NT2/D1 (cell line): Measurements from ENCODE around the gene TRIM47.

Experiments
- DNase-seq: peaks from one replicate; pipeline ENCODE4 v3.0.0-alpha.2; 2011; ENCODE audit warnings: low read depth, low spot score
- H3K27me3 ChIP-seq: 2 replicates; pipeline ENCODE4 v1.6.0; 2011; ENCODE audit warnings: mild to moderate bottlenecking; ENCODE audit not compliant: insufficient read length, insufficient read depth
- H3K36me3 ChIP-seq: 2 replicates; pipeline ENCODE4 v1.6.1; 2011; ENCODE audit warnings: mild to moderate bottlenecking, low read length, mixed read lengths; ENCODE audit not compliant: insufficient read depth, insufficient read length
- H3K4me1 ChIP-seq: 2 replicates; pipeline ENCODE4 v1.5.1; 2011; ENCODE audit not compliant: insufficient read depth, insufficient read length
- H3K4me3 ChIP-seq: 2 replicates; pipeline ENCODE4 v1.5.1; 2011; ENCODE audit warnings: low read depth; ENCODE audit not compliant: insufficient read length
- H3K9ac ChIP-seq: 2 replicates; pipeline ENCODE4 v1.6.0; 2011; ENCODE audit warnings: low read depth; ENCODE audit not compliant: insufficient read length
- H3K9me3 ChIP-seq: 2 replicates; pipeline ENCODE4 v1.5.1; 2011; ENCODE audit warnings: mild to moderate bottlenecking, low read length; ENCODE audit not compliant: insufficient read depth
- SUZ12 ChIP-seq: IDR thresholded peaks from 2 replicates; pipeline ENCODE4 v1.6.1; 2011; ENCODE audit not compliant: insufficient read length, insufficient read depth; ENCODE audit errors: extremely low read depth
- YY1 ChIP-seq: IDR thresholded peaks from 2 replicates; pipeline ENCODE4 v1.6.1; 2011; ENCODE audit not compliant: insufficient read length, insufficient read depth
- ZNF274 ChIP-seq: IDR thresholded peaks from 2 replicates; pipeline ENCODE4 v1.6.1; 2011; ENCODE audit warnings: mild to moderate bottlenecking, low read depth, low read length

Gene TRIM47

GRCh38 chr17:75825748-75826370 lies 52.5 kb downstream of the TRIM47 start:
- no peak for DNase-seq
- no peak overlapping the region for H3K9ac ChIP-seq
- H3K9me3 ChIP-seq, result no peaks in the 10 kb centered on the region
- H3K36me3 ChIP-seq, result peaks cover 66% of the 10 kb centered on the region
- H3K4me3 ChIP-seq, result no peak overlapping the region
- no peaks in the 10 kb centered on the region for H3K27me3 ChIP-seq
- peaks cover 36% of the 10 kb centered on the region for H3K4me1 ChIP-seq
- TF ChIP-seq YY1 (no peak), SUZ12 (no peak), ZNF274 (no peak)

GRCh38 chr17:75825149-75825552 lies 53.2 kb downstream of the TRIM47 start:
- H3K27me3 ChIP-seq, result no peaks in the 10 kb centered on the region
- H3K4me3 ChIP-seq, result no peak overlapping the region
- peaks cover 30% of the 10 kb centered on the region for H3K4me1 ChIP-seq
- H3K9me3 ChIP-seq, result no peaks in the 10 kb centered on the region
- peaks cover 73% of the 10 kb centered on the region for H3K36me3 ChIP-seq
- H3K9ac ChIP-seq, result no peak overlapping the region
- TF ChIP-seq ZNF274 (no peak), YY1 (no peak), SUZ12 (no peak)
- no peak for DNase-seq

GRCh38 chr17:75824666-75825065 lies 53.7 kb downstream of the TRIM47 start:
- Histone ChIP-seq H3K27me3 (no peaks in the 10 kb centered on the region), H3K36me3 (peaks cover 78% of the 10 kb centered on the region)
- no peak for DNase-seq

More at GRCh38 chr17:75824666-75825065, 53.7 kb downstream of the TRIM47 start:
- no peak for TF ChIP-seq SUZ12
- H3K4me3 ChIP-seq, result no peak overlapping the region
- no peaks in the 10 kb centered on the region for H3K9me3 ChIP-seq
- H3K9ac ChIP-seq, result peak overlapping the region; percentile 21
- H3K4me1 ChIP-seq, result peaks cover 25% of the 10 kb centered on the region
